GM19328 (cell line): Measurements from ENCODE around the gene CIT.
"Not testable (repeated sequence)": the region's sequence is repeated elsewhere in the genome, so short reads cannot be mapped to it uniquely, and the experiment has no call there.

ENCODE experiments used
- ATAC-seq: cut with Tn5 transposase; IDR thresholded peaks from one replicate; pipeline ENCODE4 v1.9.1; 2021; ENCODE audit warnings: mild to moderate bottlenecking, moderate library complexity; ENCODE audit not compliant: unreplicated experiment

Gene CIT

GRCh38 chr12:119706427-119706826, 170.7 kb downstream of the CIT start:
- not testable (repeated sequence) for ATAC-seq

GRCh38 chr12:119705182-119705581, 171.9 kb downstream of the CIT start:
- no peak for ATAC-seq

GRCh38 chr12:119704065-119704747, 172.9 kb downstream of the CIT start:
- ATAC-seq: no peak

- no peak for ATAC-seq
Observed at GRCh38 chr12:119700078-119700477, 177.0 kb downstream of the CIT start.

- ATAC-seq: no peak
Observed at GRCh38 chr12:119699199-119699760, 177.8 kb downstream of the CIT start.

- no peak for ATAC-seq
Observed at GRCh38 chr12:119696943-119697342, 180.2 kb downstream of the CIT start.

GRCh38 chr12:119695034-119695433, 182.1 kb downstream of the CIT start:
- no peak for ATAC-seq

- no peak for ATAC-seq
Observed at GRCh38 chr12:119694111-119694510, 183.0 kb downstream of the CIT start.

GRCh38 chr12:119693511-119693910, 183.6 kb downstream of the CIT start:
- ATAC-seq: no peak

- ATAC-seq: no peak
Observed at GRCh38 chr12:119692997-119693396, 184.1 kb downstream of the CIT start.

GRCh38 chr12:119692410-119692809, 184.7 kb downstream of the CIT start:
- no peak for ATAC-seq

GRCh38 chr12:119691202-119691810, 185.8 kb downstream of the CIT start:
- no peak for ATAC-seq

GRCh38 chr12:119689935-119690500, 187.1 kb downstream of the CIT start:
- no peak for ATAC-seq

- no peak for ATAC-seq
Observed at GRCh38 chr12:119687879-119688278, 189.2 kb downstream of the CIT start.

GRCh38 chr12:119687406-119687805, 189.7 kb downstream of the CIT start:
- ATAC-seq: no peak

- no peak for ATAC-seq
Observed at GRCh38 chr12:119686776-119687175, 190.3 kb downstream of the CIT start.

- no peak for ATAC-seq
Observed at GRCh38 chr12:119686355-119686754, 190.8 kb downstream of the CIT start.

GRCh38 chr12:119685375-119685774, 191.7 kb downstream of the CIT start:
- ATAC-seq: no peak

GRCh38 chr12:119684711-119685369, 192.3 kb downstream of the CIT start:
- ATAC-seq: no peak

- no peak for ATAC-seq
Observed at GRCh38 chr12:119683816-119684215, 193.3 kb downstream of the CIT start.

GRCh38 chr12:119683413-119683812, 193.7 kb downstream of the CIT start:
- ATAC-seq: no peak
